Measurements from ENCODE around the gene AK1. TPM values are rescaled to one million over a fixed set of nuclear protein-coding genes. Genes with fewer than 3 reads are reported as not detected.
"Not testable (repeated sequence)": the region's sequence is repeated elsewhere in the genome, so short reads cannot be mapped to it uniquely, and the experiment has no call there.

The AK1 gene
- polyA plus RNA-seq, 3 donors from 2014 or later, result 0.12 to 1.0 TPM; not detected in 1

DNA sequence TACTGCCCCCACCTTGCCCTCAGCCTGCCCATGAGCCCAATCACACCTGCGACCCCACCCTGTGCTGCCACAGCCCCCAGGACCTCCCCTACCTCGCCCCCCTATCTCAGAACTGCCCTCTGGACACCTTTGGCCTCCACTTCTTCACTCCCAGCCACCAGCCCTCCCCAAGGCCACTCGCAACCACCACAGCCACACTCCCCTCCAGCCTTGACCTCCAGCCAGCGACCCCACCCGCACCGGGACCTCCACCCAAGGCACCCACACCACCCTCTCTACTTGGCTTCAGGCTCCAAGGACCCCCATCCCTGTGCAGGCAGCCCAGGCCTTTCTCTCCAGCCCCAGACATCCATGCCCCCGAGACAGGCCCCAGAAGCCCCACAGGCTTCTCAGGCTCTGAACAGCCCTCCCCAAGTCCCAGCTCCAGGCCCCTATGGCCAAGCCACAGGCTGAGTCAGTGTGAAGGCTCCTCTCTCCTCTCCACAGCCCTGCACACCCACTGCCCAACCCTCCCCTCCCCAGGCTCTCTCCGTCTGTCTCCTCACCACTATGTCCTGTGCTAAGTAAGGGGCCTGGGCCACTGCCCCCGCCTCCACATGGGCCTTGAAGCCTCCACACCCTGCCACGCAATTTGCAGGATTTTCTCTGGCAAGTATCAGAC, 2.0 kb downstream of the AK1 start:
- DNase-seq, result no peak
- Mint-ChIP-seq H3K9me3 (no peaks in the 10 kb centered on the region), H3K27ac (no peak overlapping the region), H3K4me1 (peaks cover 10 to 13% of the 10 kb centered on the region in 2 donors), H3K4me3 (no peak overlapping the region), H3K27me3 (ENCODE audit: low read depth in 3 of 3) (peaks cover 2 to 5% (median 3%) of the 10 kb centered on the region in 3 donors), H3K36me3 (peaks cover 0 to 15% (median 3%) of the 10 kb centered on the region in 3 donors)

DNA sequence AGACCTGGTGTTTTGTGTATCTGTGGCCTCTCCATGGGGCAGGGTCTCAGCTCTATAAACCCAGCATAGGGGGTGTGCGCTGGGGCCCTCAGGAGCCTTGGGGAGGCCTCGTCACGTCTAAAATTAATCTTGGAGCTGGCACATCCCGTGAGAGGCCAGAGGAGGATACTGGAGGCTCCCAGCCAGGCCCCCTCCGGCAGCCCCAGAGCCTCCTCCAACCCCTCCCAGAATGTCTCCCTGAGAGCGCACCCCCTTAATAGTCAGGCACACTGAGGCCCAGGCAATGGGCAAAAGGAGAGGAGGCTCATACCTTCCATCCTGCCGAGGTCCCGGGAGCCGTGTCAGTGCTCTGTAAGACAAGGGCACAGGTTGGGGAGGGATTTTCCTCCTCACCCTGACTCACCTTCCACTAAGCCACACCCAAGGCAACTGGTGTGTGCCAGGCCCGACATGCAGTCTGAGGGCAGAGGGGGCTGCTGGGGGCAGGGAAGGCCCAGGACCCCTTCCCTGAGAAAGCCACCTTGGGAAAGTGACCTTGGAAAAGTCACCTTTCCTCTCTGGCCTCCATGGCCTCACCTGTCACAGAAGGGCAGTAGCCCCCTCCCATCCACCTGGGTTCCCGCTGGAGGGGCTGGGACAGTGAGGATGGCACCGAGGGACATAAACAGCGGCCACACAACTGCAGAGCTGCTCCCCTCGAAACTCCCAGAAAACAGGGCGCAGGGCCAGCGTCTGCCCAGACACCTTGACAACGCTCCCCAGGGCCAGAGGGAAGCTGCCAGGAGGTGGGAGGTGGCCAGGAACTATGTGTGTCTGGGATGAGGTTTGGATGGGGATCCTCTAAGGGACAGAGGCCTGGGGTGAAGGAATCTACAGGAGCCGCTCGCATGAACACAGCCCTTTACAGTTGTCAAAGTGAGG, 2.9 kb downstream of the AK1 start:
- Mint-ChIP-seq H3K4me3 (no peak overlapping the region), H3K36me3 (peaks cover 0 to 15% (median 3%) of the 10 kb centered on the region in 3 donors), H3K4me1 (peaks cover 13 to 15% of the 10 kb centered on the region in 2 donors), H3K9me3 (no peaks in the 10 kb centered on the region), H3K27ac (no peak overlapping the region), H3K27me3 (ENCODE audit: low read depth in 3 of 3) (peaks cover 2 to 5% (median 4%) of the 10 kb centered on the region in 3 donors)
- DNase-seq, result no peak

DNA sequence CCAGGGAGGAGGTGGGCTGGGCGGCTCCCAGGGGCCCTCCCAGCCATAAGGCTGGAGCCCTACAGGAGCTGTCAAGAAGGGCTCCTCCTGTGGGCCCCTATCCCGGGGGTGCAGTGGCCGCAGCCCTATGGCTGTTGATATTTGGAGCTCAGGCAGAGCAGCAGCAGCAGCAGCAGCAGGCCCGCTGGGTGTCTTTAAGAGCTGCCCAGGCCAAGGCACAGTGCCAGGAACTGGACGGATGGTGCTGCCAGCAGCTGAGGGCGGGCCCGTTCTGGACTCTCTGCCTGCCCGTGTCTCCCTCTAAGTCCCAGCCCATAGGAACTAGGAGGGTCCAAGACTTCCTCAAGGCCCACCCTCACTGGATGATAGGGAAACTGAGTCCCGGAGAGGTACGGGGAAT, 3.6 kb downstream of the AK1 start:
- peaks cover 0 to 15% (median 3%) of the 10 kb centered on the region in 3 donors for H3K36me3 Mint-ChIP-seq
- DNase-seq, result no peak
- H3K4me3 Mint-ChIP-seq, result no peak overlapping the region
- peaks cover 12 to 15% of the 10 kb centered on the region in 2 donors for H3K4me1 Mint-ChIP-seq
- H3K9me3 Mint-ChIP-seq, result no peaks in the 10 kb centered on the region
- H3K27ac Mint-ChIP-seq, result no peak overlapping the region
- H3K27me3 Mint-ChIP-seq (ENCODE audit: low read depth in 3 of 3), result peaks cover under 1 to 4% (median 3%) of the 10 kb centered on the region in 3 donors

DNA sequence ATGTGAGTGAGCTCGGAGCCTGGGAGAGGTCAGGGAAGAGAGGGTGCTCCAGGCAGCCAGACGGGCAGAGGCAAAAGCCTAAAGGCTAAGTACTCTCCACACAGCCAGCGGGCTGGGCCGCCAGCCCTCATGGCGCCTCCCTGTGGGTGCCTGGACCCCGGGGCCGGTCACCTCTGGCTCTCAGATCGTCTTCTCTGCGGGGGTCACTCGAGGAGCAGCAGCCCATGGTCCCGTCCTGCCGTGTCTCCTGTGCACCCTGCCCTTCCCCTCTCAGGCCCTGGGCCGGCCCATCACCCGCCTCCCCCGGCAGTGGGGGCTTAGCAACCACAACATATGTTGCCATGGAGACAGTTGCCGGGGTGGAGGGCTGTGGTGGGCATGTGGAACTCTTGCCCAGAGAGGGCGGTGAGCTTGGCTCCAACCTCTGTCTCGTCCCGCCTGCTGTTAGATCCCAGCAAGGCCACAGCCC, 4.2 kb downstream of the AK1 start:
- no peaks in the 10 kb centered on the region for H3K9me3 Mint-ChIP-seq
- H3K27ac Mint-ChIP-seq, result no peak overlapping the region
- no peak for DNase-seq
- peaks cover 6 to 14% of the 10 kb centered on the region in 2 donors for H3K4me1 Mint-ChIP-seq
- H3K27me3 Mint-ChIP-seq (ENCODE audit: low read depth in 3 of 3), result peaks cover 0 to 4% (median 3%) of the 10 kb centered on the region in 3 donors
- H3K36me3 Mint-ChIP-seq, result peaks cover 0 to 15% (median 5%) of the 10 kb centered on the region in 3 donors
- no peak overlapping the region for H3K4me3 Mint-ChIP-seq

DNA sequence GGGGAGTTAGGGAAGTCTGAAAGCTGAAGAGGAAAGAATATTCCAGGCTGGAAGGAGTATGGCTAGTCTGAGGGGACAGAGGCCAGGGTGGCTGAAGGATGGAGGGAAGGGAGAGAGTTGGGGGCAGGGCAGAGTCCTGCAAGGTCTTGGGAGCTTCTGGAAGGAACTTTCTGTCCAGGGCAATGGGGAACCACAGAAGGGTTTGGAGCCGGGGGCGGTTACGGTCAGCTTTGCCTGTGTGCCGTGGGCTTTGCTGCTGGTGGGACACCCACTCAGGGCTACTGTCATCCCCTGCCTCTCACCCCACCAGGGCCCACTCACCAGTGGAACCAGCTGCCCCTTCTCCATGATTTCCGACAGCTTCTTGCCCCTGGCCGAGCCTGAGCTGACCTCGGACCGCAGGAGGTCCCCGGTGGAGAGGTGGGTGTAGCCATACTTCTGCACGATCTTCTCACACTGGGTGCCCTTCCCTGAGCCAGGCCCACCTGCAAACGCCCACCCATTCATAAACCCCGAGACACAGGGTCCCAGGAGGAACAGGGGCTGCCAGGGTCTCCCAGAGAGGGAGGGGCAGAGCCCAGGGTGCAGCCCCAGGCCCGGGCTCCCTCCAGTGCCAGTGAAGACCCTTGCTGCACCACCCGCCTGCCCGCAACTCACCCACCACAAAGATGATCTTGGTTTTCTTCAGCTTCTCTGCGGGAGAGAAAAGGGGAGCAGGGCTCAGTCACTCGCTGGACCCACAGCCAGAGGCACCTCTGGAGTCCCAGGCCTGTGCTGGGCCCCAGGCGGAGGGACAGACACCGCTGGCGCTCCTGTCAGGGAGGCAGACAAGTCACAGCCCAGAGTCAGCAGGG, 4.9 kb downstream of the AK1 start:
- H3K27ac Mint-ChIP-seq, result peak overlapping the region in 1 of 6 donors; percentile 74
- H3K4me3 Mint-ChIP-seq, result no peak overlapping the region
- peaks cover 0 to 12% of the 10 kb centered on the region in 2 donors for H3K4me1 Mint-ChIP-seq
- H3K9me3 Mint-ChIP-seq, result no peaks in the 10 kb centered on the region
- peaks cover 0 to 13% (median 5%) of the 10 kb centered on the region in 3 donors for H3K36me3 Mint-ChIP-seq
- no peak for DNase-seq
- H3K27me3 Mint-ChIP-seq (ENCODE audit: low read depth in 3 of 3), result peaks cover 0 to 4% (median 3%) of the 10 kb centered on the region in 3 donors

DNA sequence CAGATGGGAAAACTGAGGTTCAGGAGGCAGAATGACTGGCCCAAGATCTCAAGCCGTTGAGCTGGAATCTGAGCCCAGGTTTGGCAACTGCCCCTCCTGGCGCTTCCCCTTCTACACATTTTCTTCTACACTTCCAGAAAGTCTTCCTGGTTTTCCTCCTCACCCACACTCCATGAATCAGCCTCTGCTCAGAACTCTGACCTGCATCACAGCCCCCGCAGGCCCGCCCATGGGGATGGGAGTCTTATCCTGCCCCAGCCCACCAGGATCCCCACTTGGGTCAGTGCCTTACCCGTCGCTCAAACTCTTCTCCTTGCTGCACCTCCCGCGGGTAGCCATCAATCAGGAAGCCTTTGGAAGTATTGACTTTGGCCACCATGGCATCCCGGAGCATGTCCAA, 5.9 kb downstream of the AK1 start:
- H3K9me3 Mint-ChIP-seq, result no peaks in the 10 kb centered on the region
- peaks cover 0 to 13% (median 5%) of the 10 kb centered on the region in 3 donors for H3K36me3 Mint-ChIP-seq
- peaks cover 0 to 4% (median 0%) of the 10 kb centered on the region in 3 donors for H3K27me3 Mint-ChIP-seq (ENCODE audit: low read depth in 3 of 3)
- peaks cover under 1 to 6% of the 10 kb centered on the region in 2 donors for H3K4me1 Mint-ChIP-seq
- peak overlapping the region in 1 of 6 donors; percentile 40 for H3K27ac Mint-ChIP-seq
- DNase-seq, result no peak
- H3K4me3 Mint-ChIP-seq, result no peak overlapping the region

DNA sequence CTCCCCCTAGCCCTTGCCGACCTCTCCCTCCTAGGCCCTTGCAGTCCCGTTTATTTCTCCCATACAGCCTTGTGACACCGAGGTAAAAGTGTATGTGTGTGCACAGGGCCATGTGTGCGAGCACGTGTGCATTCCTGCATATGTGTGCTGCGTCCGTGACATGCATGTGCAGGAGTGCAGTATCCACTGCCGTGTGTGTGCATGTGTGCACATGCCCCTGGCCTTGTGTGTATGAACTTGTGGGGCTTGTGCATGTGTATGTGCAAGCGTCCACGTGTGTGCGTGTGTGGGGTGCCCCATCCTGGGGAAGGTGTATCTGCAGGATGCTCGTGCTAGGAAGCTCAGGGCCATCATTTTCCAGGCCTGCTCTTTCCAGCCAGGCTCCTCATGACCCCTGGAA, 6.6 kb downstream of the AK1 start:
- Mint-ChIP-seq H3K27me3 (ENCODE audit: low read depth in 3 of 3) (peaks cover 0 to 4% (median 0%) of the 10 kb centered on the region in 3 donors), H3K4me3 (no peak overlapping the region), H3K9me3 (no peaks in the 10 kb centered on the region), H3K4me1 (peaks cover 7 to 10% of the 10 kb centered on the region in 2 donors), H3K36me3 (peaks cover 0 to 13% (median 5%) of the 10 kb centered on the region in 3 donors), H3K27ac (no peak overlapping the region)
- no peak for DNase-seq

DNA sequence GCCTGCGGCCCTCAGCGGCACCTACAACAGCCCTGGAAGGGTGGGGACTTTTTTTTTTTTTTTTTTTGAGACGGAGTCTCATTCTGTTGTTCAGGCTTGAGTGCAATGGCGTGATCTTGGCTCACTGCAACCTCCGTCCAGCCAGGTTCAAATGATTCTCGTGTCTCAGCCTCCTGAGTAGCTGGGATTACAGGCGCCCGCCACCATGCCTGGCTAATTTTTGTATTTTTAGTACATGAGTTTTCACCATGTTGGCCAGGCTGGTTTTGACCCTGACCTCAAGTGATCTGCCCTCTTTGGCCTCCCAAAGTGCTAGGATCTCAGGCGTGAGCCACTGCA, 7.4 kb downstream of the AK1 start:
- not testable (repeated sequence) for H3K4me3 Mint-ChIP-seq; H3K27ac Mint-ChIP-seq; H3K9me3 Mint-ChIP-seq; DNase-seq; H3K27me3 Mint-ChIP-seq (ENCODE audit: low read depth in 3 of 3)
- Mint-ChIP-seq H3K36me3 (peaks cover 0 to 13% (median 9%) of the 10 kb centered on the region in 3 donors), H3K4me1 (peaks cover 14 to 18% of the 10 kb centered on the region in 2 donors)

DNA sequence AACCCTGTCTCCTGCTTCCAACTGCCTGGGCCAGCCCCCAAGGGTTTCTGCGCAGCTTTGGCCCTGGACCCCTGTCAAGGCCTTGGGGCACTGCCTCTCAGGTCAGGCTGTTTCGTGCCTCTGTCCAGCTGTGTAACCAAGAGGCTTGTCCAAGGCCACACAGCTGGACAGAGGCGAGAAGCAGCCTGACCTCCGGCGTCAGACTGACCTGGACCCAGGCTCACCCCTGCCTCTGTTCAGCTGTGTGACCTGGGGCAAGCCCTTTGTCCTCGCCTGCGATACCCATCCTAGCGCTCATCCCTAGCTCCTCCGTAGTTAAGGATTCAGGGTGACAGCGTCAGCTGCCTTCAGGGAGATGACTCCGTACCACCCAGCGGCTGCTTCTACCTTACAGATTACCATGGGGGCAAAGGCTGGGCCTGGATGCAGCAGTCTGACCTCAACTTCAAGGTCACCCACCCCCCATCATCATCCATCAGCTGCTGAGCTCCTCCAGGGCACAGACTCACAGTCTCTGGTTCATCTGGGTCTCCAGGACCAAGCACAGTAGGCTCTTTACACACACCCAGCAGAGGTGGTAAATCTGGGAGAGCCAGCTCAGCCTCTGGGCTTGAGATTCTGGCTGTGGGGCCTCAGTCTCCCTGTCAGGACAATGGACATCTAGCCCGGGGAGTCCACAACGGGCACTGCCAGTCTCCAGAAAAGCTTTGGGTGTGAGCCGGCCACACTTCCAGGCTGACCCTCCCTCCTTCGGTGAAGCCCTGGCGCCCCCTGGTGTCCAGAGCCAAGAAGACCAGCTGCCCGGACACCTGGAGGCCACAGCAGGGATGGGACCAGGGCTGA, 7.9 kb downstream of the AK1 start:
- Mint-ChIP-seq H3K27me3 (ENCODE audit: low read depth in 3 of 3) (peaks cover 0 to 6% (median 0%) of the 10 kb centered on the region in 3 donors), H3K9me3 (no peaks in the 10 kb centered on the region), H3K36me3 (peaks cover 0 to 13% (median 9%) of the 10 kb centered on the region in 3 donors), H3K4me1 (peaks cover 20 to 24% of the 10 kb centered on the region in 2 donors), H3K4me3 (no peak overlapping the region), H3K27ac (peak overlapping the region in 5 of 6 donors; percentile 34 to 63 (median 36))
- peak; percentile 81 to 82 (median 82) for DNase-seq

DNA sequence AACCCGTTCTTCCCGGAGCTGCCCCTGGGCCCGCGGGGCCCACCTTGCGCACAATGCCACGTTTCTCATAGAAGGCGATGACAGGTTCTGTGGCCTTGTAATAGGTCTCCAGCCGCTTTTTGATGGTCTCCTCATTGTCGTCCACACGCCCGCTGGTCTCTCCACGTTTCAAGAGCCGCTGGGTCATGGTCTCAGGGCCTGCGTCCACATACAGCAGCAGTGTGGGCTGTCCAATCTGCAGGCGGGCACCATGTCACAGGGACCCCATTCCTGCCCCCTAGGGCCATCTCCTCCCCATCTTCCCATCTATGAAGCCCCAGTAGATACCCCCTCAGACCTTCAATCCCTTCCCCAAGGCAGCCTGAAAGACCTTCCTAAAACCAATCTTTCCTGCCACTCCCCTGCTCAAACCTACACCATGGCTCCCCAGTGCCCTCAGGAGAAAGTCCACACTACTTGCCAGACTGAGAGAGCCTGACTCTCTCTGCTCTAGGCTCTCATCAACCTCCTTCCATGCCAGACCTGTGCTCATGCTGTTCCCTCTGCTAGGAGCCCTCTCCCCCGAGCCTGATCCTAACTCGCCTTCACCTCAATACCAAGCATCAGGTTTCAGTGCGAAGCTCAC, 9.1 kb downstream of the AK1 start:
- H3K4me3 Mint-ChIP-seq, result no peak overlapping the region
- peak overlapping the region in 4 of 6 donors; percentile 6 to 47 (median 36) for H3K27ac Mint-ChIP-seq

DNA sequence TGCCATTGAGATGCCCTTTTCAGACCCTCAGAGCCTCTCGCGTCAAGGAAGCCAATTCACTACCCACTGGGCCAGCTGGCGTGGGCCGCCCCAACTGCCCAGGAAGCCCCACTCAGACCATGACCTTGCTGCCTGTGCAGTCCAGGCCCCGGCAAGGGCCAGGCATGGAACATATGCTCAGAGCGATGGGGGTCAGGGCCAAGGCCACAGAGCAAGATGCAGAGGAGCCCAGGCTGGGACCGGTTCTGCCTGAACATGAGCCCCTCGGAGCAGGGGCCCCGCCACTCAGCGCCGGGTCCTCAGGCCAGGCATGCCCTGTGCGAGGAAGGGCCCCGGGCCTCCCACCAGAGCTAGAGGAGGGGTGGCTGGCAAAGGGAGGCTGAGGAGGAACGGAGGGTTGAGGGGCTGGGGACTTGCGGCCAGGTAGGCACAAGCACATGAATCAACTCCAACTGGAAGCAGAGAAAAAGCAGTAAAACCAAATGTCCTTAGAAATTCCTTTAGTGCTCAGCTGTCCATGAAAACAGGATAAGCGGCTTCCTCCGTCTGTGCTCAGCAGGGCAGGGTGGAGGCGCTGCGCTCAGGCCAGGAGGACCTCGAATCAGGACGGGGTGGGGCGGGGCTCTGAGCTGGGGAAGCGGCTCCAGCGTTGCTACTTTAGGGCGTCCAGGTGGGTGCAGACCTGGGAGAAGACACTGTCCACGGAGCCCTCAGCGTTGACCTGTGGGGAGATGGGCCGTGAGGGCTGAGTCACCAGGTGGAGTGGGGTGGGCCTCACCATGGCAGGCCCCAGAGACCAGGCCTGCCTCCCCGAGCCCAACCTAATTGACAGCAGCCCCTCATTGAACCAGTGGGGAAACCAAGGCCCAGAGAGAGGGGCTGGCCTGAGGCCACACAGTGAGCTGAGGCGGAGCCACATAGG, 9.9 kb downstream of the AK1 start:
- DNase-seq, result no peak
- H3K4me3 Mint-ChIP-seq, result no peak overlapping the region
- H3K27ac Mint-ChIP-seq, result peak overlapping the region in 3 of 6 donors; percentile 16 to 45 (median 28)
- H3K4me1 Mint-ChIP-seq, result peaks cover 27 to 32% of the 10 kb centered on the region in 2 donors
- no peaks in the 10 kb centered on the region for H3K9me3 Mint-ChIP-seq
- H3K36me3 Mint-ChIP-seq, result peaks cover 0 to 13% (median 9%) of the 10 kb centered on the region in 3 donors
- H3K27me3 Mint-ChIP-seq (ENCODE audit: low read depth in 3 of 3), result peaks cover 0 to 6% (median 4%) of the 10 kb centered on the region in 3 donors

More for the DNA sequence above, 9.1 kb downstream of the AK1 start:
- peaks cover 20 to 25% of the 10 kb centered on the region in 2 donors for H3K4me1 Mint-ChIP-seq
- no peaks in the 10 kb centered on the region for H3K9me3 Mint-ChIP-seq
- H3K27me3 Mint-ChIP-seq (ENCODE audit: low read depth in 3 of 3), result peaks cover 0 to 6% (median 0%) of the 10 kb centered on the region in 3 donors
- no peak for DNase-seq
- peaks cover 0 to 13% (median 9%) of the 10 kb centered on the region in 3 donors for H3K36me3 Mint-ChIP-seq
